ENCODE results near the gene PPFIBP1.
"Not testable (repeated sequence)": the region's sequence is repeated elsewhere in the genome, so short reads cannot be mapped to it uniquely, and the experiment has no call there.

The PPFIBP1 gene

DNA sequence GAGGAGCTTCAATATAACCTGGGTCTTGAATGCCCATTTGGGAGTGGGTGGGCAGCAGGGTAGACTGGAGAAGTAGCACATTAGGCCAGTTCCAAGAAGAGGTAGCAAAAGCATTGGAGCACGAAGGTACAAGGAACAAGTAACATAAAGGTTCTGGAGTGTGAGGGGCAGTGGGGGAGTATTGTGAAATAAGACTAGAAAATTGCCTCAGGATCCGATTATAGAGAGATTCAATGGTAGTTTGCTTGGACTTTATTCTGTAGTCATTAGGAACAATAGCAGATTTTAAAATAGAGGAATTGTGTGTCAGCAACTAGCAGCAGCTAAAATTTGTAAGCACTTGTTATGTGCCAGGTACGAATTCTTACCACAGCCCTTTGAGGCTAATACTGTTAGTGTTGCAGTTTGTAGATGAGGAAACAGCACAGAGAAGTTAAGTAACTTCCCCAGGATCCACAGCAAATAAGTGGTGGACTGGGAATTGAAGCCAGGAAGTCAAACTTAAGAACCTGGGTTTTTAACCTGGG, 61.8 kb downstream of the PPFIBP1 start:
- DNase-seq (ENCODE audit: low spot score), result no peak
- TF ChIP-seq, protein P1, sequence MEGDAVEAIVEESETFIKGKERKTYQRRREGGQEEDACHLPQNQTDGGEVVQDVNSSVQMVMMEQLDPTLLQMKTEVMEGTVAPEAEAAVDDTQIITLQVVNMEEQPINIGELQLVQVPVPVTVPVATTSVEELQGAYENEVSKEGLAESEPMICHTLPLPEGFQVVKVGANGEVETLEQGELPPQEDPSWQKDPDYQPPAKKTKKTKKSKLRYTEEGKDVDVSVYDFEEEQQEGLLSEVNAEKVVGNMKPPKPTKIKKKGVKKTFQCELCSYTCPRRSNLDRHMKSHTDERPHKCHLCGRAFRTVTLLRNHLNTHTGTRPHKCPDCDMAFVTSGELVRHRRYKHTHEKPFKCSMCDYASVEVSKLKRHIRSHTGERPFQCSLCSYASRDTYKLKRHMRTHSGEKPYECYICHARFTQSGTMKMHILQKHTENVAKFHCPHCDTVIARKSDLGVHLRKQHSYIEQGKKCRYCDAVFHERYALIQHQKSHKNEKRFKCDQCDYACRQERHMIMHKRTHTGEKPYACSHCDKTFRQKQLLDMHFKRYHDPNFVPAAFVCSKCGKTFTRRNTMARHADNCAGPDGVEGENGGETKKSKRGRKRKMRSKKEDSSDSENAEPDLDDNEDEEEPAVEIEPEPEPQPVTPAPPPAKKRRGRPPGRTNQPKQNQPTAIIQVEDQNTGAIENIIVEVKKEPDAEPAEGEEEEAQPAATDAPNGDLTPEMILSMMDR (IDR thresholded peaks at IDR 0.05; ENCODE audit: extremely low read depth, insufficient read depth, missing control alignments), result no peak
- in situ Hi-C loops (cut with MboI; ENCODE audit: low pct_unique_long_range_greater_than_20kb, low sequenced_read_pairs, unreplicated experiment), result no loop called here

DNA sequence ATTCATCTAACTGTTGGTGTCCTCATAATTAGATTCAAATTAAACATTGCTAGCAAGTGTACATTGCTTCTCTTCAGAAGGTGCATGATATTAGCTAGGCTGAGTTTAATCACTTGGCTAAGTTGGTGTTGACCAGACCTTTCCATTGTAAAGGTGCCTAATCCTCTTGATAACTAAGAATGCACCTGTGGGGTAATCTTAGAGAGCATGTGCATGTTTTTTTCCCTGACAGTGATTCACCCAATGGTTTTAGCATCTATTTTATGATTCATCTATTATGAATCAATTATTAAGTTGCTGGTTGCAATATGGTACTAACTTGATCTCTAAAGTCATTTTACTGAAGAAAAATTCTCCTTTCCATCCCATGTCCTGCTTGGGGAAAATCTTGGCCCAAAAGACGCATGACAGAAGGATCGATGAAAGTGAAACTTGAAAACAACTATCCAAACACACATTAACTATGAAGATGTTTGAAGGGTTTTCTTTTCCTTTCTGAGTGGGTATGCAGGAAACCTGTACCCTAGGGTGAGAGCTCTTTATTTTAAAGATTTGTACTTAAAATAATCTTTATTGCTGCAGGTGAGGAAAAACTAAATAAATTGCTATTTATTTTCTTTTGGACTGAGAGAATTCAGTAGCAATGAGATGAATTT, 64.2 kb downstream of the PPFIBP1 start:
- in situ Hi-C loops (cut with MboI; ENCODE audit: low pct_unique_long_range_greater_than_20kb, low sequenced_read_pairs, unreplicated experiment); DNase-seq (ENCODE audit: low spot score): not testable (repeated sequence)

DNA sequence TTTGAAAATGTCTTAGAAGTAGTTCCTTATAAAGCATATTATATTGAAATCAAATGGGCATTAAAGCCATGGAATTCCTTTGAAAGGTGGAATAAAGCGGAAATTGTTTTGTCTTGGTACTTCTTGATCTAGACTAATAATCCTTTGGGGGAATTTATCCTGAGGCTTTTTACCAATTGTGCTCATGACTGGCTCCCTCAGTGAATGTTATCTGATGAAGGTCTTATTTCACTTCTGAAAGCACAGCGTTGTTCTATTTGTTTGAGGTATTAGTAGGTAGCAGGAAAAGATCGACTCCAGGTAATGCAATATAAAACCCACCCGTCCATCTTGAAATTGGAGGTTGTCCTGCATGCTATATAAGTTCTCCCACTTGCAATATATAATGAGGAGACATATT, 64.8 kb downstream of the PPFIBP1 start:
- TF ChIP-seq, protein P1 (IDR thresholded peaks at IDR 0.05; ENCODE audit: extremely low read depth, insufficient read depth, missing control alignments), result no peak
- DNase-seq (ENCODE audit: low spot score), result no peak
- in situ Hi-C loops (cut with MboI; ENCODE audit: low pct_unique_long_range_greater_than_20kb, low sequenced_read_pairs, unreplicated experiment), result no loop called here

DNA sequence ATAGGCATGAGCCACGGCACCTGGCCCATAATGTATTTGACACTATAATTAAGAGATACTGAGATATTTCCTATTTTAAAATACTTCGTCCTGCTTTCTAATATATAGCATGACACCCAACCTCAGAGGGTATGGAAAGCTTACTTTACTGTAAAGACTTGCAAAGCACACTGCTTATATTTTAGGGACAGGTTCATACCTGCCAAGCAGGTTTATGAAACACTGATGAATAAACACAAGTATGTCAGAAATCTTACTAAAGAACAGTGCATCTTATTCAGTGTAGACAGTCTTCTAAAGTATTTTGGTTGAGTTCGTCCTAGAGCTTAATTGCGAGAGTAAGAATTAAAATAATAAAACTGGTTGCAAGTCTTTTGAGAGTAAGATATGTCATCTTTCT, 65.4 kb downstream of the PPFIBP1 start:
- TF ChIP-seq, protein P1 (IDR thresholded peaks at IDR 0.05; ENCODE audit: extremely low read depth, insufficient read depth, missing control alignments), result no peak
- in situ Hi-C loops (cut with MboI; ENCODE audit: low pct_unique_long_range_greater_than_20kb, low sequenced_read_pairs, unreplicated experiment), result no loop called here
- DNase-seq (ENCODE audit: low spot score), result no peak

DNA sequence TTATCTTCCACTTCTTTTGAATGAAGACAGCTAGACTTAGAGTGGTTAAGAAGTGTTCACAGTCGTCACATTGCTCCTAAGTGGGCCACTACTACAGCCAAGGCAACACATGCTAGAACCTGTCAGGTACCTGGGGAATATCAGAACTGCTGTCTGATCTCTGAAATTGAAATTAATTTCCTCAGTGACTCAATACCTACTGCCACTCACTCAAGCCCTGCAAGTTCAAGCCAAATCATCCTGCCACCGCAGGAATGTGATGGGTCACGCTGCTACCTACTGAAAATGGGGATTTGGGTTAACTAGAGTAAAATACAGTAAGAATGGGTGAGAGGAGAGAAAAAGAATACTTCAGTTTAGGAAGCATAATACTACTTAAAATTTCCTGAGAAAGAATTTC, 67.7 kb downstream of the PPFIBP1 start:
- in situ Hi-C loops (cut with MboI; ENCODE audit: low pct_unique_long_range_greater_than_20kb, low sequenced_read_pairs, unreplicated experiment); DNase-seq (ENCODE audit: low spot score): not testable (repeated sequence)

DNA sequence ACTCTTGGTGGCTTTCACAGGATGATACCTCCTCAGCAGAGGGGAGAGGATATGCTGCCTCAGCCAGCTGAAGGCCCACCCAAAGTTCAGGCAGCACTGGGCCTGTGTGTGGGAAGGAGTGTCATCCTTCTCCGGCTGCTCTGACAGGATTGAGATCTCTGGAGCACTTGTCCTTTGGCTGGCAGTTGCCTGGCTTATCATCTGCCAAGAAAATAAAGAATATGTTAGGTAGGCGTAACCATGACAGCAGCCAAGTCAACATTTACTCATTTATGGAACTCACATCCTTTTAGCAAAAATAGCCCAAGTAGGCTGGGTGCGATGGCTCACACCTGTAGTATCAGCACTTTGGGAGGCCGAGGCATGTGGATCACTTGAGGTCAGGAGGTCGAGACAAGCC, 68.5 kb downstream of the PPFIBP1 start:
- TF ChIP-seq, protein P1 (IDR thresholded peaks at IDR 0.05; ENCODE audit: extremely low read depth, insufficient read depth, missing control alignments), result no peak
- in situ Hi-C loops (cut with MboI; ENCODE audit: low pct_unique_long_range_greater_than_20kb, low sequenced_read_pairs, unreplicated experiment), result no loop called here
- DNase-seq (ENCODE audit: low spot score), result peak; percentile 29

DNA sequence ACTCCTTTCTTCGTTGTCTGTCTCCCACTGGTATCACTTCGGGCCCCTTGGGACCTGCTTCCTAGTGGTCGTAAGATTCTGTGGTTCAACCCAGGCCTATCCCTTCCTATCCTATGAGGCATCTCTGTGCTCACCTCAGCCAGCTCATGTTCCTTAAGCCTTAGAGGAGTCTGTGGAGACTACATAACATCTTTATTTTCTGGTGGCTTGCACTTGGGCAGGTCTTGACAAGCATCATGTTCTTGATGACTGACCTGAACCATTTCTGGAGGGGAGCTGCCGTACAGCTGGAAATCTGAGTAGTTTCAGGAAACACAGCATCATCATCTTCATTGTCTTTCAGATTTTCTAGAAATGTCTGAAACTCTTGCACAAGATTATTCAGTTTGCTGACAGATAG, 69.3 kb downstream of the PPFIBP1 start:
- TF ChIP-seq, protein P1 (IDR thresholded peaks at IDR 0.05; ENCODE audit: extremely low read depth, insufficient read depth, missing control alignments), result no peak

DNA sequence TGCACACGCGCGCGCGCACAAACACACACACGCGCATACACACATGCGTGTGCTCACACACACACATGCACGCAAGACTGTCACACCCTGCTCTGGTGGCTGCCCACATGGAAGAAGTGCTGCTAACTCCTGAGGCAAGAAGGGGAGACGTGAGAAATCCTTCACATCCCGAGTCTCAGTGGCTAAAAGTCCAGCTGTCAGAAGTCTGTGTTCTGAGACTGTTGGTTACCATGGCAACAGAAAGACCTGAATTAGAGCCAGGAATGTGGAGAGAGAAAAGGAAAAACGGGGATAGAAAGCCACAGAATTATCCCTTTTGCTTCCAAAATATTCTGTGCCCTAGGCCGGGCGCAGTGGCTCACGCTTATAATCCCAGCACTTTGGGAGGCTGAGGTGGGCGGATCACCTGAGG, 71.2 kb downstream of the PPFIBP1 start:
- no peak for DNase-seq (ENCODE audit: low spot score)
- TF ChIP-seq, protein P1 (IDR thresholded peaks at IDR 0.05; ENCODE audit: extremely low read depth, insufficient read depth, missing control alignments), result no peak
- in situ Hi-C loops (cut with MboI; ENCODE audit: low pct_unique_long_range_greater_than_20kb, low sequenced_read_pairs, unreplicated experiment), result no loop called here

More for the DNA sequence above, 69.3 kb downstream of the PPFIBP1 start:
- peak; percentile 15 for DNase-seq (ENCODE audit: low spot score)
- in situ Hi-C loops (cut with MboI; ENCODE audit: low pct_unique_long_range_greater_than_20kb, low sequenced_read_pairs, unreplicated experiment), result no loop called here

DNA sequence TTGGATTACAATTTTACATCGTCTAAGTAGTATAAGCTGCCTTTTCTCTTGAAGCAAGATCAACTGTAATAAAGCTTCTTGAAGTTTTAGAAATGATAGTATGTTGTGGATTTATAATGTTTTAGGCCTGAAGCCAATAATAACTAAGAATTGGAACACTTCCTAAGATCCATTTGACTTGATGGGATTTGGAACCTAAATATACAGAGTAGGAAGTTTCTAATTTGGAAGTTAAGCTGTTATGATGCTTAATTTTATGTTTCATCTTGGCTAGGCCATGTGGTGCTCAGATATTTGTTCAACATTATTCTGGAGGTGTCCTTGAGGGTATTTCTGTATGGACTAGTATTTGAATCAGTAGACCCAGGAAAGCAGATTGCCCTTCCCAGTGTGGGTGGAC, 74.9 kb downstream of the PPFIBP1 start:
- DNase-seq (ENCODE audit: low spot score); in situ Hi-C loops (cut with MboI; ENCODE audit: low pct_unique_long_range_greater_than_20kb, low sequenced_read_pairs, unreplicated experiment): not testable (repeated sequence)

DNA sequence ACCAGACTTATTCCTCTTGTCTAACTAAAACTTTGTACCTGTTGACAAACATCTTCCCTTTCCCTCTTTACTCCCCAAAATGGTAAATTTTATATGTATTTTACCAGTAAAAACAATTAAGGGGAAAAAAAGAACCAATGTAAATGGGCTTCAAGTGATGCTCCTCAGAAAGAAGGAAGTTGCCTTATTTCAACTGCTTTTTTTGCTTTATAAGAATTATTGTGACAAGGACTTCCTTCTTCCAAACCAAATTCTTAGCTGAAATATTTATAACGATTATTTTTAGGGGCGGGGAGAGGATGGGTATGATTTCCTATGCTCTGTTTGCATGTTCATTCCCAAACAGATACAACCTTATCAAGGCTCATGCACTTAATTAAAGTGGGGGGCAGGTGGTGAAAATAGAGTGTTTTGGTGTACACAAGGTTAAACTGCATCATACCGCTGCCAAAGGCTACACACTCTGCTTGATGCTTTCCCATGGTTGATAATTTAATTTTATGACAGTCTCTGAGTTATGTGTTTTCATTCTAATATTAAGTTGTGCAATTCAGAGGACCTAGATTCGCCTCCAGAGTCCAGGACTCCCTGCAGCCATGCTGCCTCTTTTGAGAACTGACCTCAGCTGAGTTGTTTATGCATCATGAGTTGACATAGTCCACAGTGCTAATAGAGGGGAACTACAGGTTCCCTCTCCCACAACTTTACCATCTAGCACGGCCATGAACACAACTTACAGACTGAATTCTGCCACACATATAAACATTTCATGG, 77.2 kb downstream of the PPFIBP1 start:
- DNase-seq (ENCODE audit: low spot score); in situ Hi-C loops (cut with MboI; ENCODE audit: low pct_unique_long_range_greater_than_20kb, low sequenced_read_pairs, unreplicated experiment): not testable (repeated sequence)

Data from GM13977 (cell line).